GM12878 (cell line): ENCODE results near the gene TMEM138.

ENCODE experiments used
- BMI1 ChIP-seq: fragments of 450-650 bp; IDR thresholded peaks from 2 replicates; pipeline ENCODE4 v1.6.1; 2016; ENCODE audit warnings: mild to moderate bottlenecking, moderate library complexity, borderline replicate concordance
- CTCF ChIP-seq, 3 experiments: IDR thresholded peaks in 2 of 3; conservative IDR thresholded peaks in 1 of 3; 2 replicates each; pipeline ENCODE4 v1.5.1; 2011; ENCODE audit warnings: low read depth in 3 of 3, low read length in 3 of 3, mild to moderate bottlenecking in 3 of 3, control low read depth in 2 of 3, moderate library complexity in 2 of 3, inconsistent platforms in 1 of 3, mixed read lengths in 1 of 3; ENCODE audit not compliant: control insufficient read depth in 2 of 3, insufficient read depth in 1 of 3; ENCODE audit errors: extremely low read depth in 1 of 3
- EP300 ChIP-seq, 2 experiments: fragments of 150-350 bp in 1 of 2; IDR thresholded peaks; 2 replicates each; pipeline ENCODE4 v1.6.1; 2011 to 2012; ENCODE audit warnings: low read depth in 2 of 2, low read length in 2 of 2, borderline replicate concordance in 1 of 2, improper control_type of control experiment in 1 of 2, inconsistent platforms in 1 of 2; ENCODE audit not compliant: control insufficient read depth in 1 of 2
- EZH2 ChIP-seq: IDR thresholded peaks from 2 replicates; pipeline ENCODE4 v1.6.1; 2012; ENCODE audit warnings: low read depth, mild to moderate bottlenecking, control low read depth, inconsistent platforms, low read length, borderline replicate concordance; ENCODE audit not compliant: control insufficient read depth
- IKZF1 ChIP-seq: fragments of 450-650 bp; conservative IDR thresholded peaks from 2 replicates; pipeline ENCODE4 v1.6.1; 2017; ENCODE audit warnings: antibody characterized with exemption, mild to moderate bottlenecking
- KAT2A ChIP-seq: conservative IDR thresholded peaks from 2 replicates; pipeline ENCODE4 v1.6.1; 2011; ENCODE audit warnings: low read depth, low read length; ENCODE audit not compliant: control insufficient read depth
- KDM1A ChIP-seq: fragments of 200-600 bp; sonication (generic); IDR thresholded peaks from 2 replicates; pipeline ENCODE4 v1.6.1; 2016; ENCODE audit warnings: borderline replicate concordance
- MEF2A ChIP-seq: IDR thresholded peaks from 2 replicates; pipeline ENCODE4 v1.6.1; 2011; ENCODE audit warnings: low read depth, mild to moderate bottlenecking, low read length, moderate library complexity; ENCODE audit not compliant: insufficient read depth
- MTA3 ChIP-seq: IDR thresholded peaks from 2 replicates; pipeline ENCODE4 v1.6.1; 2012; ENCODE audit warnings: low read length, inconsistent platforms, borderline replicate concordance
- RAD21 ChIP-seq: IDR thresholded peaks from 2 replicates; pipeline ENCODE4 v1.6.1; 2011; ENCODE audit warnings: mild to moderate bottlenecking, low read depth, low read length, moderate library complexity; ENCODE audit not compliant: insufficient read depth
- TAF1 ChIP-seq: IDR thresholded peaks from 2 replicates; pipeline ENCODE4 v1.6.1; 2011; ENCODE audit warnings: mild to moderate bottlenecking, low read depth, low read length, borderline replicate concordance
- TCF12 ChIP-seq: IDR thresholded peaks from 2 replicates; pipeline ENCODE4 v1.6.1; 2011; ENCODE audit warnings: low read depth, mild to moderate bottlenecking, low read length
- TF ChIP-seq, protein P1 (sequence below): fragments of 450-650 bp; IDR thresholded peaks from 2 replicates; pipeline ENCODE4 v1.6.1; 2016; ENCODE audit warnings: mild to moderate bottlenecking

DNA sequence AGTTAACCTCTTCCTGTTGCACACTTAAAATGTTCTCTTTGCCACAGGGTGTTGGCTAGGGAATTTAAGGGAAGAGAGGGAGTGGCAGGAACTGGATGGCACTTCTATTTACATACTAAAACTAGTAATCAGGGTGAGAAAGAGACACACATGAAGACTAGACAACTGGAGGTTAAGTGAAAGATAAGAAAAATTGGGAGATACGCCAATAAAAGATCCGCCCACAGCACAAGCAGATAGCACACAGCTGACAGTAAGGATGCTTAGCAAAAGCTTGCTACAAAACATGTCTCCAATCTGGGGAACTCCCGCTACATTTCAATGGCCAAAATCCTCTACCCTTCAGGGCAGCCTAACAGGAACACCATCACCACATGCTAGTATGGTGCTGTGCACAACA, 54.8 kb downstream of the TMEM138 start:
- TF ChIP-seq EZH2 = no peak
- no peak for TF ChIP-seq IKZF1
- no peak for TF ChIP-seq EP300 (IDR thresholded peaks at IDR 0.05; ENCODE audit: borderline replicate concordance in 1 of 2, control insufficient read depth in 1 of 2, low read depth in 2 of 2, low read length in 2 of 2)
- TF ChIP-seq CTCF (IDR thresholded peaks at IDR 0.05 in 2 of 3, conservative IDR thresholded peaks at IDR 0.05 in 1 of 3; ENCODE audit: control insufficient read depth in 2 of 3, extremely low read depth in 1 of 3, insufficient read depth in 1 of 3, low read depth in 3 of 3, low read length in 3 of 3) = no peak
- TF ChIP-seq BMI1 = no peak
- TF ChIP-seq KDM1A = no peak
- no peak for TF ChIP-seq TCF12
- TF ChIP-seq MEF2A = no peak
- no peak for TF ChIP-seq TAF1
- TF ChIP-seq MTA3 = no peak
- no peak for TF ChIP-seq KAT2A
- TF ChIP-seq, protein P1, sequence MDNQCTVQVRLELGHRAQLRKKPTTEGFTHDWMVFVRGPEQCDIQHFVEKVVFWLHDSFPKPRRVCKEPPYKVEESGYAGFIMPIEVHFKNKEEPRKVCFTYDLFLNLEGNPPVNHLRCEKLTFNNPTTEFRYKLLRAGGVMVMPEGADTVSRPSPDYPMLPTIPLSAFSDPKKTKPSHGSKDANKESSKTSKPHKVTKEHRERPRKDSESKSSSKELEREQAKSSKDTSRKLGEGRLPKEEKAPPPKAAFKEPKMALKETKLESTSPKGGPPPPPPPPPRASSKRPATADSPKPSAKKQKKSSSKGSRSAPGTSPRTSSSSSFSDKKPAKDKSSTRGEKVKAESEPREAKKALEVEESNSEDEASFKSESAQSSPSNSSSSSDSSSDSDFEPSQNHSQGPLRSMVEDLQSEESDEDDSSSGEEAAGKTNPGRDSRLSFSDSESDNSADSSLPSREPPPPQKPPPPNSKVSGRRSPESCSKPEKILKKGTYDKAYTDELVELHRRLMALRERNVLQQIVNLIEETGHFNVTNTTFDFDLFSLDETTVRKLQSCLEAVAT = no peak
- no peak for TF ChIP-seq RAD21
